ENCODE data around the gene PLXDC2.

- TF ChIP-seq POLR2A (IDR thresholded peaks at IDR 0.05; ENCODE audit: borderline replicate concordance, extremely low read depth, insufficient read depth, insufficient read length) = no peak
- TF ChIP-seq, protein P1, sequence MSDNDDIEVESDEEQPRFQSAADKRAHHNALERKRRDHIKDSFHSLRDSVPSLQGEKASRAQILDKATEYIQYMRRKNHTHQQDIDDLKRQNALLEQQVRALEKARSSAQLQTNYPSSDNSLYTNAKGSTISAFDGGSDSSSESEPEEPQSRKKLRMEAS (IDR thresholded peaks at IDR 0.05) = no peak
- no peak for TF ChIP-seq TCF7L2 (IDR thresholded peaks at IDR 0.05; ENCODE audit: borderline replicate concordance, extremely low read depth, insufficient read depth, insufficient read length)
- no peak for TF ChIP-seq EGR1 (IDR thresholded peaks at IDR 0.05; ENCODE audit: low read depth)
- no peak for TF ChIP-seq SP1 (IDR thresholded peaks at IDR 0.05; ENCODE audit: low read depth)
- TF ChIP-seq SIN3A (IDR thresholded peaks at IDR 0.05; ENCODE audit: low read depth) = no peak
Observed at GRCh38 chr10:19777806-19778205, 38.4 kb upstream of the PLXDC2 start.

Data from HCT116 (cell line).